Caco-2 (cell line): ENCODE data around the gene NT5DC1. TPM values are rescaled to one million over a fixed set of nuclear protein-coding genes. Genes with fewer than 3 reads are reported as not detected.

Source experiments
- BruUV-seq: library from RNA; stranded (reverse); fragments of 400-500 nt; replicated peaks from 2 replicates; lab custom pipeline; 2021; lab: Mats Ljungman, UMichigan
- CTCF ChIA-PET: fragments of 300-600 bp; sonication (Branson Sonifier 250); formaldehyde crosslinking; loops from one replicate; lab custom pipeline; 2022; ENCODE audit warnings: antibody characterized with exemption; lab: Charles Lee
- POLR2A ChIA-PET: fragments of 300-600 bp; sonication (Branson Sonifier 250); formaldehyde crosslinking; loops from one replicate; lab custom pipeline; 2022; ENCODE audit warnings: antibody characterized with exemption; lab: Charles Lee
- DNase-seq, 2 experiments: peaks; one replicate each; pipeline versions ENCODE4 v3.0.0 to v3.0.0-alpha.2; 2020 to 2022
- H3K27me3 ChIP-seq: replicated peaks from 2 replicates; pipeline ENCODE4 v1.6.0; 2011; ENCODE audit warnings: low read length; ENCODE audit not compliant: control insufficient read depth, insufficient read depth
- H3K36me3 ChIP-seq: 2 replicates; pipeline ENCODE4 v1.5.1; 2011; ENCODE audit warnings: low read length; ENCODE audit not compliant: control insufficient read depth, insufficient read depth
- H3K4me1 ChIP-seq: fragments of 250-450 bp; sonication (Bioruptor Pico); 2 replicates; pipeline ENCODE4 v1.5.1; 2020; ENCODE audit warnings: mild to moderate bottlenecking
- H3K4me3 ChIP-seq: 2 replicates; pipeline ENCODE4 v1.5.1; 2011; ENCODE audit warnings: low read depth, mild to moderate bottlenecking, control low read depth, low read length
- H3K9me3 ChIP-seq: fragments of 250-450 bp; sonication (Bioruptor Pico); 2 replicates; pipeline ENCODE4 v1.5.1; 2020; ENCODE audit warnings: mild to moderate bottlenecking, moderate library complexity
- H3K27ac Mint-ChIP-seq: one replicate; pipeline ENCODE4 v1.8.0; 2022; ENCODE audit warnings: mixed read lengths; ENCODE audit not compliant: unreplicated experiment
- H3K27me3 Mint-ChIP-seq: one replicate; pipeline ENCODE4 v1.8.0; 2022; ENCODE audit warnings: mixed read lengths; ENCODE audit not compliant: insufficient read depth, unreplicated experiment
- H3K36me3 Mint-ChIP-seq: one replicate; pipeline ENCODE4 v1.8.0; 2022; ENCODE audit warnings: mild to moderate bottlenecking, mixed read lengths; ENCODE audit not compliant: insufficient read depth, unreplicated experiment
- H3K4me1 Mint-ChIP-seq: one replicate; pipeline ENCODE4 v1.8.0; 2022; ENCODE audit warnings: low read depth, mixed read lengths; ENCODE audit not compliant: unreplicated experiment
- H3K4me3 Mint-ChIP-seq: one replicate; pipeline ENCODE4 v1.8.0; 2022; ENCODE audit warnings: mild to moderate bottlenecking, moderate library complexity, mixed read lengths; ENCODE audit not compliant: unreplicated experiment
- H3K9me3 Mint-ChIP-seq: one replicate; pipeline ENCODE4 v1.8.0; 2022; ENCODE audit warnings: mixed read lengths; ENCODE audit not compliant: unreplicated experiment
- intact Hi-C: fragments of 100-400 bp; cut with micrococcal nuclease; formaldehyde crosslinking; loops from one replicate; pipeline ENCODE4 v1.10.0; 2022; ENCODE audit not compliant: unreplicated experiment
- total RNA-seq: library from RNA; stranded (reverse); gene quantifications from 2 replicates; pipeline ENCODE4 v1.2.3, GENCODE V29; 2022
- TF ChIP-seq, protein P1 (sequence below), 2 experiments: fragments of 200-600 bp in 1 of 2; IDR thresholded peaks; 1 replicate in 1 of 2; 2 replicates in 1 of 2; pipeline versions ENCODE4 v1.5.1 to v1.8.0; 2011 to 2022; ENCODE audit warnings: antibody characterized with exemption in 1 of 2, control low read depth in 1 of 2, inconsistent platforms in 1 of 2, low read depth in 1 of 2, low read length in 1 of 2, mild to moderate bottlenecking in 1 of 2, moderate library complexity in 1 of 2; ENCODE audit not compliant: insufficient read depth in 1 of 2, severe bottlenecking in 1 of 2, unreplicated experiment in 1 of 2

Gene NT5DC1
- total RNA-seq, 1 experiment from 2014 or later = 54.3 TPM

DNA sequence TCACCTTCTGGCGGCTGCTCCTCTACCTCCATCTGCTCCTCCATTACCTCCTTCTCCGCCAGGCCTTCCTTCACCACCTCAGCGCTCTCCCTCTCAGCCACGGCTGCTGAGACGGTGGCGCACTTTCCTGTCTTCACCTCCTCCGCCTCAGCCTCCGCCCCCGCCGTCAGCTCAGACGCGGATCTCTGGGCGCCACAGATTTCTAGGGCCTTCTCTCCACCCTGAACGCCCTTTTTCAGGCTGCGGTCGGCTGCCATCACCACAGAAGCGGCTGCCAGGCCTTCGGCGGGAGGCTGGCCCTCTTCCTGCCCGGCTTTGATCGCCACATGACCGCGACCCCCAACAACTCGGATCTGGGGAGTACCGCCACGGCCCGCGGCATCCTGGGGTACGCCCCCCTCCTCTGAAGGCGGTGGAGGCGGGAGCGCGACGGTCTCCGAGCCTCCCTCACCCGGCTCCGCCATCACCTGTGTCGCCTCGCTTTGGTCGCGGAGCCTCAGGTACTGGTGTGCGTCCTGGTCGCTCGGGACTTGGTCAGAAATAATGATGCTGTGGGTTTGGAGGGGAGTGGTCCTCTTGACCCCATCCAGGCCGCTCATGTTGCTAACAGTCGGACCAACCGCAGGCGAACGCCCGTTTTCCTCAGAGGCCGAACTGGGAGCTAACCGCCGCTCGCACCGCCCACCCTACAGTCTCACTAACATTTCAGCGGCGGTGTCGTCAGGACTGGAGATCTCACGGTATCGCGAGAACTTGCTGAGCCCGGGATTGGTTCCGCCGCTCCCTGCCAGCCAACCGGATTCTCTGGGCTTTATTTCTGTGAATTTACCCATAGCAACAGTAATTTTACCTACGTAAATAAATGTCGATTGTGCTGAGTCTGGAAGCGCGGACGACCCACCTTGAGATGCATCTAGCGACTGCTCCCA is 178.8 kb downstream of the NT5DC1 start, which contains the start of gene TSPYL1:
TSS of gene TSPYL1 (minus strand) at position 699 of the 929 bp plus-strand sequence. CDS start at position 599, 100 bp downstream.
- ChIA-PET POLR2A (interaction anchor here (0.6 to 1.3 kb wide), 4 partner anchors 11 to 291 kb away, joined by 3 to 6 read pairs (median 4); partner anchors contain the start of gene TSPYL4), CTCF (interaction anchor here (1.0 to 1.2 kb wide), 2 partner anchors 11 kb away, joined by 3 to 10 read pairs; no protein-coding TSS in a partner anchor)
- peaks cover 18% of the 10 kb centered on the region for H3K4me1 ChIP-seq
- no peaks in the 10 kb centered on the region for H3K9me3 ChIP-seq
- intact Hi-C loops = loop anchor here (2.0 kb wide), 2 partner anchors 25 to 291 kb away; partner anchors contain the start of genes RWDD1 and TSPYL4
- Mint-ChIP-seq H3K4me1 (peaks cover 24% of the 10 kb centered on the region), H3K36me3 (peaks cover 44% of the 10 kb centered on the region), H3K27ac (peak within 1 kb of the TSS; percentile 87), H3K4me3 (peak within 1 kb of the TSS; percentile 90), H3K9me3 (no peaks in the 10 kb centered on the region), H3K27me3 (no peaks in the 10 kb centered on the region)
- no peaks in the 10 kb centered on the region for H3K27me3 ChIP-seq
- H3K4me3 ChIP-seq = peak within 1 kb of the TSS; percentile 58
- H3K36me3 ChIP-seq = no peaks in the 10 kb centered on the region; the same call in 1 of the 2 replicates
- DNase-seq = peak; percentile 94
- BruUV-seq = no TSS peak
- TF ChIP-seq, protein P1, sequence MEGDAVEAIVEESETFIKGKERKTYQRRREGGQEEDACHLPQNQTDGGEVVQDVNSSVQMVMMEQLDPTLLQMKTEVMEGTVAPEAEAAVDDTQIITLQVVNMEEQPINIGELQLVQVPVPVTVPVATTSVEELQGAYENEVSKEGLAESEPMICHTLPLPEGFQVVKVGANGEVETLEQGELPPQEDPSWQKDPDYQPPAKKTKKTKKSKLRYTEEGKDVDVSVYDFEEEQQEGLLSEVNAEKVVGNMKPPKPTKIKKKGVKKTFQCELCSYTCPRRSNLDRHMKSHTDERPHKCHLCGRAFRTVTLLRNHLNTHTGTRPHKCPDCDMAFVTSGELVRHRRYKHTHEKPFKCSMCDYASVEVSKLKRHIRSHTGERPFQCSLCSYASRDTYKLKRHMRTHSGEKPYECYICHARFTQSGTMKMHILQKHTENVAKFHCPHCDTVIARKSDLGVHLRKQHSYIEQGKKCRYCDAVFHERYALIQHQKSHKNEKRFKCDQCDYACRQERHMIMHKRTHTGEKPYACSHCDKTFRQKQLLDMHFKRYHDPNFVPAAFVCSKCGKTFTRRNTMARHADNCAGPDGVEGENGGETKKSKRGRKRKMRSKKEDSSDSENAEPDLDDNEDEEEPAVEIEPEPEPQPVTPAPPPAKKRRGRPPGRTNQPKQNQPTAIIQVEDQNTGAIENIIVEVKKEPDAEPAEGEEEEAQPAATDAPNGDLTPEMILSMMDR (IDR thresholded peaks at IDR 0.05; ENCODE audit: insufficient read depth in 1 of 2, low read depth in 1 of 2, low read length in 1 of 2, severe bottlenecking in 1 of 2, unreplicated experiment in 1 of 2) = no peak

DNA sequence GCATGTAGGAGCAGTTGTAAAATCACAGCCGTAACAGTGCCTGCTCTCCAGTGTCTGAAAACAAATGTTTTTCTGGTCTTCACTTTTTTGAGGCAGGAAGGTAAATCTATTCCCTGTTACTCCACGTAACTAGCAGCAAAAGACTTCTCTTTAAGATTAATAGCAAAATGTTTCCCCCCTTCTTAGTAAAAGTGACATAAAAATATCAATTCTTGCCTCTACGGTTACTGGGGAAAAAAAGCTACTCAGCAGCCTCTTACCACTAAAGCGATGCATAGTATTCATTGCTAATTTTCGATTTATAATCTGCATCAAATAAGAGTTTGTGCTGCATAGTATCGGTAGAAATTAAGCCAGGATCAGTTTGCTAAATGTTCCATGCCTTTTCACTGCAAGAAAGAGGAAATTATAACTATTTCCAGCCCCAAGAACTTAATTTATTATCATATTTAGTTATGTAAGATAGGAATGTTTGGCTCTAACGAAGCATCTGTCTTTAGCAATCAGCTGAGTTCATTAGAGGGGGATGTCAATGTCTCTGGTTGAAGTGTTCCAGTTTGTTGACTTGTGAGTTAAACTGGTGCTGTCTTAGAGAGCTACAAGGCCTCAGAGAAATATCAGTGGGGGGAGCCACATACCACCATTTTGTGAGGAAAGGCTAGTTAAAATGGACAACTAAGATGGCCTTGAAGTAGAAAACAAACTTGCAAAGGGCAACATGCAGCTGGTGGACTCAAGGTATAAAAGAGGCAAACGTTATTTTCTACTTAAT is 179.7 kb downstream of the NT5DC1 start:
- H3K36me3 Mint-ChIP-seq = peaks cover 39% of the 10 kb centered on the region
- CTCF ChIA-PET = interaction anchor here (0.8 to 1.0 kb wide), 2 partner anchors 12 to 36 kb away, joined by 3 to 10 read pairs; no protein-coding TSS in a partner anchor
- peaks cover 24% of the 10 kb centered on the region for H3K4me1 Mint-ChIP-seq
- H3K4me1 ChIP-seq = peaks cover 18% of the 10 kb centered on the region
- no peaks in the 10 kb centered on the region for H3K27me3 ChIP-seq
- intact Hi-C loops = no loop called here
- POLR2A ChIA-PET = interaction anchor here (0.6 to 1.3 kb wide), 4 partner anchors 12 to 290 kb away, joined by 3 to 6 read pairs (median 4); partner anchors contain the start of gene TSPYL4
- TF ChIP-seq, protein P1 (IDR thresholded peaks at IDR 0.05; ENCODE audit: insufficient read depth in 1 of 2, low read depth in 1 of 2, low read length in 1 of 2, severe bottlenecking in 1 of 2, unreplicated experiment in 1 of 2) = no peak
- H3K4me3 ChIP-seq = peak overlapping the region; percentile 58
- no peaks in the 10 kb centered on the region for H3K27me3 Mint-ChIP-seq
- peak overlapping the region; percentile 90 for H3K4me3 Mint-ChIP-seq
- H3K27ac Mint-ChIP-seq = peak overlapping the region; percentile 87
- no peak for DNase-seq
- BruUV-seq = TSS peak; percentile 52
- no peaks in the 10 kb centered on the region for H3K9me3 Mint-ChIP-seq
- no peaks in the 10 kb centered on the region for H3K9me3 ChIP-seq
- no peaks in the 10 kb centered on the region; the same call in 1 of the 2 replicates for H3K36me3 ChIP-seq
